SK-N-SH treated with all-trans-retinoic acid at 6 μM for 48 hours (cell line): ENCODE results near the gene SH3BP1.

Experiments
- ATAC-seq: fragments of 200-7000 bp; cut with Tn5 transposase; 3 replicates; pipeline ENCODE4 v1.9.1; 2020; ENCODE audit warnings: mild to moderate bottlenecking, moderate library complexity
- ARNTL ChIP-seq: fragments of 450-650 bp; formaldehyde crosslinking; IDR thresholded peaks from 2 replicates; pipeline ENCODE4 v1.5.0; 2020; ENCODE audit warnings: low read depth, mild to moderate bottlenecking, moderate library complexity, borderline replicate concordance
- CSDC2 ChIP-seq: fragments of 250-450 bp; sonication (Bioruptor Pico); IDR thresholded peaks from 2 replicates; pipeline ENCODE4 v1.5.0; 2020; ENCODE audit warnings: mild to moderate bottlenecking, moderate library complexity
- ESRRG ChIP-seq: fragments of 250-450 bp; sonication (Bioruptor Pico); IDR thresholded peaks from 2 replicates; pipeline ENCODE4 v1.6.1; 2021; ENCODE audit warnings: mild to moderate bottlenecking
- GLIS3 ChIP-seq: fragments of 250-450 bp; sonication (Bioruptor Pico); IDR thresholded peaks from 2 replicates; pipeline ENCODE4 v1.5.0; 2020; ENCODE audit warnings: mild to moderate bottlenecking, moderate library complexity
- ISL1 ChIP-seq: fragments of 250-450 bp; sonication (Bioruptor Pico); IDR thresholded peaks from 2 replicates; pipeline ENCODE4 v2.1.2; 2022; ENCODE audit warnings: mild to moderate bottlenecking, moderate library complexity
- OSR1 ChIP-seq: fragments of 250-450 bp; sonication (Bioruptor Pico); IDR thresholded peaks from 2 replicates; pipeline ENCODE4 v1.8.0; 2022; ENCODE audit warnings: moderate library complexity, mild to moderate bottlenecking, inconsistent platforms
- PPARA ChIP-seq: fragments of 250-450 bp; sonication (Bioruptor Pico); IDR thresholded peaks from 2 replicates; pipeline ENCODE4 v1.5.0; 2020; ENCODE audit warnings: mild to moderate bottlenecking, borderline replicate concordance
- RARB ChIP-seq: fragments of 250-450 bp; sonication (Bioruptor Pico); IDR thresholded peaks from 2 replicates; pipeline ENCODE4 v1.8.0; 2021; ENCODE audit warnings: mild to moderate bottlenecking, moderate library complexity
- TCF4 ChIP-seq: fragments of 250-450 bp; sonication (Bioruptor Pico); IDR thresholded peaks from 2 replicates; pipeline ENCODE4 v1.8.0; 2021; ENCODE audit warnings: mild to moderate bottlenecking, moderate library complexity, borderline replicate concordance
- TOX ChIP-seq: fragments of 250-450 bp; sonication (Bioruptor Pico); IDR thresholded peaks from 2 replicates; pipeline ENCODE4 v1.8.0; 2021; ENCODE audit warnings: mild to moderate bottlenecking, moderate library complexity, borderline replicate concordance
- ZC3H10 ChIP-seq: fragments of 250-450 bp; sonication (Bioruptor Pico); IDR thresholded peaks from 2 replicates; pipeline ENCODE4 v1.5.1; 2021; ENCODE audit warnings: mild to moderate bottlenecking, moderate library complexity
- ZFP3 ChIP-seq: fragments of 250-450 bp; sonication (Bioruptor Pico); IDR thresholded peaks from 2 replicates; pipeline ENCODE4 v1.5.0; 2020; ENCODE audit warnings: mild to moderate bottlenecking, moderate library complexity
- ZFP30 ChIP-seq: fragments of 450-650 bp; formaldehyde crosslinking; IDR thresholded peaks from 2 replicates; pipeline ENCODE4 v1.5.0; 2022; ENCODE audit warnings: mild to moderate bottlenecking, moderate library complexity
- ZNF565 ChIP-seq: fragments of 450-650 bp; formaldehyde crosslinking; conservative IDR thresholded peaks from 2 replicates; pipeline ENCODE4 v1.5.0; 2020; ENCODE audit warnings: low read depth, mild to moderate bottlenecking, moderate library complexity
- ZNF70 ChIP-seq: fragments of 450-650 bp; formaldehyde crosslinking; IDR thresholded peaks from 2 replicates; pipeline ENCODE4 v1.5.0; 2020; ENCODE audit warnings: mild to moderate bottlenecking, moderate library complexity
- ZNF8 ChIP-seq: fragments of 450-650 bp; formaldehyde crosslinking; IDR thresholded peaks from 2 replicates; pipeline ENCODE4 v1.5.0; 2020; ENCODE audit warnings: mild to moderate bottlenecking, moderate library complexity
- TF ChIP-seq, protein P1 (sequence below): fragments of 250-450 bp; sonication (Bioruptor Pico); IDR thresholded peaks from 2 replicates; pipeline ENCODE4 v1.5.1; 2021; ENCODE audit warnings: mild to moderate bottlenecking, moderate library complexity
- TF ChIP-seq, protein P2 (sequence below): fragments of 250-450 bp; sonication (Bioruptor Pico); IDR thresholded peaks from 2 replicates; pipeline ENCODE4 v1.5.1; 2020; ENCODE audit warnings: low read depth, mild to moderate bottlenecking, moderate library complexity
- TF ChIP-seq, protein P3 (sequence below): fragments of 250-450 bp; sonication (Bioruptor Pico); IDR thresholded peaks from 2 replicates; pipeline ENCODE4 v1.8.0; 2020; ENCODE audit warnings: mild to moderate bottlenecking, moderate library complexity, borderline replicate concordance
- TF ChIP-seq, protein P4 (sequence below): fragments of 250-450 bp; sonication (Bioruptor Pico); IDR thresholded peaks from 2 replicates; pipeline ENCODE4 v1.5.0; 2020; ENCODE audit warnings: mild to moderate bottlenecking, moderate library complexity

Gene SH3BP1

DNA sequence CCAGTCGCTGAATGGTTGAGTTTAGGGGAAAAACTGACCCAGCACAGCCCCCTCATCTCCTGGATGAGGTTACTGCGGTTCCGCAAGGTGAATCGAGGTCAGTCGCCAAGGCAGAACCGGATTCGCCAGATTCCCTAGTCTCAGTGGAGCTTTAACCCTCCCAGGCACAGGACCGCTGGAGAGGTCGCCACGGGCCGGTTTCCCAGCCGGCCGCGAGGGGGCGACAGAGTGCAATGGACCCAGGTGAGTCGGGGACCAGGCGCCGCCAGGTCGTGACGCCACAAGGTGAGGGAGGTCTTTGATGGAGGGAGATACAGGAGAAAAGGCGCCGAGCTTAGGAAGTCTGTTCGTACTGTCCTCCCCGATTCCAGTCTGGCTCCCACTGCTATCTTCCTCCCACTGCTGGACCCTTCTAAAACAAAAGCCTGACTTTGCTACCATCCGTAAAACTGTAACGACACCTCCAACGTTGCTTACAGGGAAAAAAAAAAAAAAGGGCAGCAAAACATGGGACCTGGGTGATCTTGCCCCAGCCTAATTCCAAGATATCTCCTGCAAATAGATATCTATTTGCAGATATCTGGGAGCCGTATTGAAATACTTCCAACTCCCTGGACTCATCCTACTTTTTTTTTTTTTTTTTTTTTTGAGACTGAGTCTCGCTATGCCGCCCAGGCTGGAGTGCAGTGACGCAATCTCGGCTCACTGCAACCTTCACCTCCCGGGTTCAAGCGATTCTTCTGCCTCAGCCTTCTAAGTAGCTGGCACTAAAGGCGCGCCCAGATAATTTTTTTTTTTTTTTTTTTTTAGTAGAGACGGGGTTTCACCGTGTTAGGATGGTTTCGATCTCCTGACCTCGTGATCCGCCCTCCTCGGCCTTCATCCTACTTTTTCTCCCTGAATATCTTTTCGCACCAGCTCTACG is 32.2 kb upstream of the SH3BP1 start:
- ATAC-seq = peak; percentile 34
- no peak for TF ChIP-seq ESRRG
- no peak for TF ChIP-seq TCF4
- TF ChIP-seq ZNF70 (CRISPR knock-in tag) = no peak
- TF ChIP-seq PPARA (CRISPR knock-in tag) = no peak
- no peak for TF ChIP-seq ZC3H10 (CRISPR knock-in tag)
- TF ChIP-seq RARB = no peak
- TF ChIP-seq, protein P1, sequence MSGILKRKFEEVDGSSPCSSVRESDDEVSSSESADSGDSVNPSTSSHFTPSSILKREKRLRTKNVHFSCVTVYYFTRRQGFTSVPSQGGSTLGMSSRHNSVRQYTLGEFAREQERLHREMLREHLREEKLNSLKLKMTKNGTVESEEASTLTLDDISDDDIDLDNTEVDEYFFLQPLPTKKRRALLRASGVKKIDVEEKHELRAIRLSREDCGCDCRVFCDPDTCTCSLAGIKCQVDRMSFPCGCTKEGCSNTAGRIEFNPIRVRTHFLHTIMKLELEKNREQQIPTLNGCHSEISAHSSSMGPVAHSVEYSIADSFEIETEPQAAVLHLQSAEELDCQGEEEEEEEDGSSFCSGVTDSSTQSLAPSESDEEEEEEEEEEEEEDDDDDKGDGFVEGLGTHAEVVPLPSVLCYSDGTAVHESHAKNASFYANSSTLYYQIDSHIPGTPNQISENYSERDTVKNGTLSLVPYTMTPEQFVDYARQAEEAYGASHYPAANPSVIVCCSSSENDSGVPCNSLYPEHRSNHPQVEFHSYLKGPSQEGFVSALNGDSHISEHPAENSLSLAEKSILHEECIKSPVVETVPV = no peak
- no peak for TF ChIP-seq CSDC2 (CRISPR knock-in tag)
- TF ChIP-seq ZNF565 = no peak
- TF ChIP-seq ZFP3 = no peak
- TF ChIP-seq ARNTL (CRISPR knock-in tag) = no peak
- no peak for TF ChIP-seq ZNF8
- TF ChIP-seq, protein P2, sequence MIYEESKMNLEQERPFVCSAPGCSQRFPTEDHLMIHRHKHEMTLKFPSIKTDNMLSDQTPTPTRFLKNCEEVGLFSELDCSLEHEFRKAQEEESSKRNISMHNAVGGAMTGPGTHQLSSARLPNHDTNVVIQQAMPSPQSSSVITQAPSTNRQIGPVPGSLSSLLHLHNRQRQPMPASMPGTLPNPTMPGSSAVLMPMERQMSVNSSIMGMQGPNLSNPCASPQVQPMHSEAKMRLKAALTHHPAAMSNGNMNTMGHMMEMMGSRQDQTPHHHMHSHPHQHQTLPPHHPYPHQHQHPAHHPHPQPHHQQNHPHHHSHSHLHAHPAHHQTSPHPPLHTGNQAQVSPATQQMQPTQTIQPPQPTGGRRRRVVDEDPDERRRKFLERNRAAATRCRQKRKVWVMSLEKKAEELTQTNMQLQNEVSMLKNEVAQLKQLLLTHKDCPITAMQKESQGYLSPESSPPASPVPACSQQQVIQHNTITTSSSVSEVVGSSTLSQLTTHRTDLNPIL = no peak
- TF ChIP-seq, protein P3, sequence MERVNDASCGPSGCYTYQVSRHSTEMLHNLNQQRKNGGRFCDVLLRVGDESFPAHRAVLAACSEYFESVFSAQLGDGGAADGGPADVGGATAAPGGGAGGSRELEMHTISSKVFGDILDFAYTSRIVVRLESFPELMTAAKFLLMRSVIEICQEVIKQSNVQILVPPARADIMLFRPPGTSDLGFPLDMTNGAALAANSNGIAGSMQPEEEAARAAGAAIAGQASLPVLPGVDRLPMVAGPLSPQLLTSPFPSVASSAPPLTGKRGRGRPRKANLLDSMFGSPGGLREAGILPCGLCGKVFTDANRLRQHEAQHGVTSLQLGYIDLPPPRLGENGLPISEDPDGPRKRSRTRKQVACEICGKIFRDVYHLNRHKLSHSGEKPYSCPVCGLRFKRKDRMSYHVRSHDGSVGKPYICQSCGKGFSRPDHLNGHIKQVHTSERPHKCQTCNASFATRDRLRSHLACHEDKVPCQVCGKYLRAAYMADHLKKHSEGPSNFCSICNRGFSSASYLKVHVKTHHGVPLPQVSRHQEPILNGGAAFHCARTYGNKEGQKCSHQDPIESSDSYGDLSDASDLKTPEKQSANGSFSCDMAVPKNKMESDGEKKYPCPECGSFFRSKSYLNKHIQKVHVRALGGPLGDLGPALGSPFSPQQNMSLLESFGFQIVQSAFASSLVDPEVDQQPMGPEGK = no peak

DNA sequence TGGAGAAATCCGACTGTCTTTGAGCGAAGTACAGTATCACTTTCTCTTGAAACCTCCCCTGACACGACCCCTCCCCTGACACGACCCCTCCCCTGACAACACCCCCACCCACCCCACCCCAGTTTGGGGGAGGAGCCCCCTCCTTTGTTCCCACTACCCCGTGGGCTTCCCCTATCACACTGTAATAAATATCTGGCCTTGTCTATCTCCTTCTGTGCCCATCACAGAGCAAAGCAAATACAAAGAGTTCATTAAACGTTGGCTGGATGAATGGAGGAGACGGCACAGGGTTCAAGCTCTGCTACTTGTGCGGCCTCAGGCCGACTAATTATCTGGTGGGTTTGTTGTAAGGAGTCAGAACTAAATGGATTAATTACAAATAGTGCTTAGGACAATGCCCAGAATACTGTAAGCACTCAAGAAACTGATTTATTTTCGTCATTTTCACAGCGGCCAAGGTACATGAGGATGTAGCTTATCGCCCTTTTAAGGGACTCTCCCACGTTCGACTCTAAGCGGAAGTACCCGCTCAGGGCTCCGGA is 31.5 kb upstream of the SH3BP1 start:
- ATAC-seq = peak; percentile 3
- TF ChIP-seq ZFP30 (CRISPR knock-in tag) (no peak), ARNTL (CRISPR knock-in tag) (no peak), CSDC2 (CRISPR knock-in tag) (no peak), ZFP3 (no peak), ZNF8 (no peak), GLIS3 (CRISPR knock-in tag) (no peak), TOX (CRISPR knock-in tag) (no peak), ZNF565 (no peak), ESRRG (no peak), PPARA (CRISPR knock-in tag) (no peak), OSR1 (no peak), TCF4 (no peak), ISL1 (no peak)
- TF ChIP-seq, protein P2 = no peak
- TF ChIP-seq, protein P1 = no peak
- TF ChIP-seq, protein P4, sequence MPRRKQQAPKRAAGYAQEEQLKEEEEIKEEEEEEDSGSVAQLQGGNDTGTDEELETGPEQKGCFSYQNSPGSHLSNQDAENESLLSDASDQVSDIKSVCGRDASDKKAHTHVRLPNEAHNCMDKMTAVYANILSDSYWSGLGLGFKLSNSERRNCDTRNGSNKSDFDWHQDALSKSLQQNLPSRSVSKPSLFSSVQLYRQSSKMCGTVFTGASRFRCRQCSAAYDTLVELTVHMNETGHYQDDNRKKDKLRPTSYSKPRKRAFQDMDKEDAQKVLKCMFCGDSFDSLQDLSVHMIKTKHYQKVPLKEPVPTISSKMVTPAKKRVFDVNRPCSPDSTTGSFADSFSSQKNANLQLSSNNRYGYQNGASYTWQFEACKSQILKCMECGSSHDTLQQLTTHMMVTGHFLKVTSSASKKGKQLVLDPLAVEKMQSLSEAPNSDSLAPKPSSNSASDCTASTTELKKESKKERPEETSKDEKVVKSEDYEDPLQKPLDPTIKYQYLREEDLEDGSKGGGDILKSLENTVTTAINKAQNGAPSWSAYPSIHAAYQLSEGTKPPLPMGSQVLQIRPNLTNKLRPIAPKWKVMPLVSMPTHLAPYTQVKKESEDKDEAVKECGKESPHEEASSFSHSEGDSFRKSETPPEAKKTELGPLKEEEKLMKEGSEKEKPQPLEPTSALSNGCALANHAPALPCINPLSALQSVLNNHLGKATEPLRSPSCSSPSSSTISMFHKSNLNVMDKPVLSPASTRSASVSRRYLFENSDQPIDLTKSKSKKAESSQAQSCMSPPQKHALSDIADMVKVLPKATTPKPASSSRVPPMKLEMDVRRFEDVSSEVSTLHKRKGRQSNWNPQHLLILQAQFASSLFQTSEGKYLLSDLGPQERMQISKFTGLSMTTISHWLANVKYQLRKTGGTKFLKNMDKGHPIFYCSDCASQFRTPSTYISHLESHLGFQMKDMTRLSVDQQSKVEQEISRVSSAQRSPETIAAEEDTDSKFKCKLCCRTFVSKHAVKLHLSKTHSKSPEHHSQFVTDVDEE (CRISPR knock-in tag) = no peak
